GM12878 (cell line): ENCODE data around the gene MGAT5. TPM values are rescaled to one million over a fixed set of nuclear protein-coding genes. Genes with fewer than 3 reads are reported as not detected.

Experiments used
- ATAC-seq: fragments of 200-7000 bp; cut with Tn5 transposase; 3 replicates; pipeline ENCODE4 v1.9.1; 2020; ENCODE audit warnings: mild to moderate bottlenecking, moderate library complexity
- BruUV-seq: library from RNA; stranded (reverse); fragments of 400-500 nt; replicated peaks from 2 replicates; lab custom pipeline; 2021; lab: Mats Ljungman, UMichigan
- CTCF ChIA-PET: fragments of 300-600 bp; sonication (Branson Sonifier 250); formaldehyde crosslinking; extraction: SDS; loops from one replicate; lab custom pipeline; 2021; ENCODE audit warnings: inconsistent platforms; lab: Yijun Ruan, JAX
- POLR2A ChIA-PET: fragments of 350-600 bp; formaldehyde crosslinking; extraction: SDS; loops from one replicate; lab custom pipeline; 2021; ENCODE audit warnings: inconsistent platforms; lab: Charles Lee
- RAD21 ChIA-PET: fragments of 300-600 bp; sonication (Branson Sonifier 250); formaldehyde crosslinking; loops from one replicate; lab custom pipeline; 2023; ENCODE audit warnings: antibody characterized with exemption; ENCODE audit not compliant: unreplicated experiment; lab: Charles Lee
- SMC1A ChIA-PET: fragments of 300-600 bp; sonication (Branson Sonifier 250); formaldehyde crosslinking; loops from one replicate; lab custom pipeline; 2023; ENCODE audit not compliant: unreplicated experiment, uncharacterized antibody; lab: Charles Lee
- DNase-seq: peaks from one replicate; pipeline ENCODE4 v3.0.0-alpha.2; 2011; ENCODE audit warnings: low read depth, low spot score
- FAIRE-seq: peaks from 3 replicates; lab custom pipeline; 2011; peaks lifted over from hg19 to GRCh38; lab: Jason Lieb, UNC
- H2AFZ ChIP-seq: 2 replicates; pipeline ENCODE4 v1.6.0; 2011; ENCODE audit warnings: low read depth, low read length, control low read depth; ENCODE audit not compliant: control insufficient read depth
- H3K27ac ChIP-seq: 2 replicates; pipeline ENCODE4 v1.5.1; 2011; ENCODE audit warnings: control low read depth; ENCODE audit not compliant: control insufficient read depth, insufficient read depth
- H3K27me3 ChIP-seq, 2 experiments: replicated peaks in 1 of 2; 2 replicates each; pipeline versions ENCODE4 v1.6.0 to v1.6.1; 2011; ENCODE audit warnings: low read length in 1 of 2; ENCODE audit not compliant: control insufficient read depth in 2 of 2, insufficient read depth in 2 of 2
- H3K36me3 ChIP-seq, 2 experiments: 2 replicates each; pipeline ENCODE4 v1.5.1; 2011; ENCODE audit warnings: low read length in 1 of 2; ENCODE audit not compliant: control insufficient read depth in 2 of 2, insufficient read depth in 2 of 2
- H3K4me1 ChIP-seq: 2 replicates; pipeline ENCODE4 v1.6.1; 2011; ENCODE audit warnings: mild to moderate bottlenecking, low read length, moderate library complexity, mixed read lengths; ENCODE audit not compliant: control insufficient read depth, insufficient read depth
- H3K4me2 ChIP-seq: 2 replicates; pipeline ENCODE4 v1.6.0; 2011; ENCODE audit warnings: control low read depth; ENCODE audit not compliant: control insufficient read depth, insufficient read depth
- H3K4me3 ChIP-seq: fragments of 200-600 bp; sonication (generic); 2 replicates; pipeline ENCODE4 v1.5.1; 2016
- H3K79me2 ChIP-seq: 2 replicates; pipeline ENCODE4 v1.6.0; 2011; ENCODE audit warnings: low read length; ENCODE audit not compliant: control insufficient read depth, insufficient read depth
- H3K9ac ChIP-seq: 2 replicates; pipeline ENCODE4 v1.8.0; 2011; ENCODE audit warnings: low read length, control low read depth, mixed read lengths; ENCODE audit not compliant: control insufficient read depth, insufficient read depth
- H3K9me3 ChIP-seq: replicated peaks from 3 replicates; pipeline ENCODE4 v1.5.1; 2011; ENCODE audit warnings: mild to moderate bottlenecking, low read length; ENCODE audit not compliant: control insufficient read depth, insufficient read depth
- H4K20me1 ChIP-seq: 2 replicates; pipeline ENCODE4 v1.6.0; 2011; ENCODE audit not compliant: control insufficient read depth, insufficient read depth
- ATF2 ChIP-seq: IDR thresholded peaks from 2 replicates; pipeline ENCODE4 v1.6.1; 2012; ENCODE audit warnings: low read length, inconsistent platforms
- ATF3 ChIP-seq: IDR thresholded peaks from 2 replicates; pipeline ENCODE4 v1.6.1; 2011; ENCODE audit warnings: low read depth, mild to moderate bottlenecking, low read length, moderate library complexity, borderline replicate concordance; ENCODE audit errors: extremely low read depth
- BMI1 ChIP-seq: fragments of 450-650 bp; IDR thresholded peaks from 2 replicates; pipeline ENCODE4 v1.6.1; 2016; ENCODE audit warnings: mild to moderate bottlenecking, moderate library complexity, borderline replicate concordance
- CHD4 ChIP-seq: fragments of 200-600 bp; sonication (generic); IDR thresholded peaks from 2 replicates; pipeline ENCODE4 v1.6.1; 2016; ENCODE audit warnings: mild to moderate bottlenecking
- EED ChIP-seq: sonication (generic); IDR thresholded peaks from 2 replicates; pipeline ENCODE4 v1.6.1; 2016; ENCODE audit warnings: antibody characterized with exemption, low read depth
- HDAC6 ChIP-seq: fragments of 200-600 bp; sonication (generic); IDR thresholded peaks from one replicate; pipeline ENCODE4 v1.8.0; 2017; ENCODE audit warnings: antibody characterized with exemption; ENCODE audit not compliant: unreplicated experiment
- HSF1 ChIP-seq: fragments of 150-350 bp; IDR thresholded peaks from 2 replicates; pipeline ENCODE4 v1.6.1; 2014; ENCODE audit warnings: mild to moderate bottlenecking, low read depth, low read length
- IRF4 ChIP-seq: IDR thresholded peaks from 2 replicates; pipeline ENCODE4 v1.6.1; 2011; ENCODE audit warnings: low read depth, low read length
- JUNB ChIP-seq: IDR thresholded peaks from 2 replicates; pipeline ENCODE4 v1.6.1; 2016; ENCODE audit warnings: antibody characterized with exemption, mild to moderate bottlenecking
- JUND ChIP-seq: IDR thresholded peaks from 2 replicates; pipeline ENCODE4 v1.6.1; 2012; ENCODE audit warnings: low read depth, mild to moderate bottlenecking, low read length, improper control_type of control experiment, moderate library complexity
- LARP7 ChIP-seq: fragments of 450-650 bp; IDR thresholded peaks from 2 replicates; pipeline ENCODE4 v1.6.1; 2017; ENCODE audit warnings: mild to moderate bottlenecking
- MLLT1 ChIP-seq: fragments of 450-650 bp; IDR thresholded peaks from 2 replicates; pipeline ENCODE4 v1.6.1; 2016; ENCODE audit warnings: mild to moderate bottlenecking
- MTA3 ChIP-seq: IDR thresholded peaks from 2 replicates; pipeline ENCODE4 v1.6.1; 2012; ENCODE audit warnings: low read length, inconsistent platforms, borderline replicate concordance
- PML ChIP-seq: IDR thresholded peaks from 2 replicates; pipeline ENCODE4 v1.6.1; 2012; ENCODE audit warnings: low read length, inconsistent platforms
- RB1 ChIP-seq: fragments of 450-650 bp; formaldehyde crosslinking; IDR thresholded peaks from 2 replicates; pipeline ENCODE4 v1.6.1; 2017; ENCODE audit warnings: mild to moderate bottlenecking, borderline replicate concordance
- STAT1 ChIP-seq: fragments of 450-650 bp; conservative IDR thresholded peaks from 2 replicates; pipeline ENCODE4 v1.6.1; 2014; ENCODE audit warnings: antibody characterized with exemption, mild to moderate bottlenecking
- TARDBP ChIP-seq: IDR thresholded peaks from 2 replicates; pipeline ENCODE4 v1.6.1; 2016; ENCODE audit warnings: borderline replicate concordance
- WRNIP1 ChIP-seq: IDR thresholded peaks from 2 replicates; pipeline ENCODE4 v1.6.1; 2011; ENCODE audit warnings: low read depth, low read length, improper control_type of control experiment, borderline replicate concordance
- YBX1 ChIP-seq: fragments of 450-650 bp; IDR thresholded peaks from 2 replicates; pipeline ENCODE4 v1.6.1; 2016; ENCODE audit warnings: antibody characterized with exemption
- ZBED1 ChIP-seq: IDR thresholded peaks from 2 replicates; pipeline ENCODE4 v1.6.1; 2016; ENCODE audit warnings: borderline replicate concordance
- WGBS: methylation state at CpG from one replicate; pipeline ENCODE4 v1.1.6; 2016; ENCODE audit warnings: low lambda C conversion rate; ENCODE audit not compliant: insufficient replicate concordance, insufficient coverage; ENCODE audit errors: missing lambda C conversion rate; 5-methylcytosine and 5-hydroxymethylcytosine counted together
- in situ Hi-C: fragments of 300-500 bp; cut with MboI; formaldehyde crosslinking; loops from 9 replicates; pipeline ENCODE4 v1.14.3; 2018; ENCODE audit warnings: mixed read lengths
- intact Hi-C: fragments of 100-400 bp; cut with micrococcal nuclease; formaldehyde crosslinking; loops from one replicate; pipeline ENCODE4 v1.14.2; 2022; ENCODE audit not compliant: unreplicated experiment
- polyA plus RNA-seq, 11 experiments: library from polyadenylated mRNA; depleted of rRNA in 4 of 11; unstranded in 6 of 11; stranded (reverse) in 5 of 11; fragments of >200 nt; fragmentation: Nextera tagmentation in 4 of 11; fragmentation: Illumina TruSeq in 1 of 11; extraction: Ambion mirVana in 4 of 11; extraction: Trizol in 1 of 11; gene quantifications; 1 replicate in 1 of 11; 2 replicates in 10 of 11; pipeline versions ENCODE4 v1.2.1 to v1.2.3, GENCODE V29; 2011 to 2016; ENCODE audit warnings: inconsistent platforms in 2 of 11, missing spikeins in 2 of 11, low read depth in 1 of 11
- total RNA-seq, 4 experiments: library from RNA; depleted of rRNA in 3 of 4; stranded (reverse); fragments of >200 nt in 3 of 4; fragmentation: Illumina TruSeq in 1 of 4; extraction: Trizol in 1 of 4; gene quantifications; 2 replicates each; pipeline versions ENCODE4 v1.2.1 to v1.2.3, GENCODE V29; 2013 to 2021

MGAT5 gene
- total and polyA plus RNA-seq, 10 of the 15 experiments (the other 5 are each of a cell fraction or from before 2014, with no cell fraction given), result 4.9 to 104 (median 36.2) TPM

GRCh38 chr2:134269972-134270735 is 16.3 kb downstream of the MGAT5 start:
- H3K4me3 ChIP-seq, result no peak overlapping the region
- H3K27ac ChIP-seq, result no peak overlapping the region
- ATAC-seq, result no peak
- H3K79me2 ChIP-seq, result peaks cover 53% of the 10 kb centered on the region
- ChIA-PET POLR2A (interaction anchor here (0.6 to 1.6 kb wide), 3 partner anchors 8 to 17 kb away, joined by 3 to 9 read pairs (median 9); no protein-coding TSS in a partner anchor), CTCF (interaction anchor here (1.3 to 4.6 kb wide), 7 partner anchors 8 to 152 kb away, joined by 4 to 29 read pairs (median 9); no protein-coding TSS in a partner anchor), RAD21 (interaction anchor here (1.5 kb wide), 1 partner anchor 142 kb away, joined by 3 read pairs; no protein-coding TSS in a partner anchor), SMC1A (interaction anchor here (1.0 to 6.4 kb wide), 8 partner anchors 8 to 52 kb away, joined by 3 to 33 read pairs (median 4); no protein-coding TSS in a partner anchor)
- intact Hi-C loops, result no loop called here
- no TSS peak for BruUV-seq
- no peak for DNase-seq
- H4K20me1 ChIP-seq, result no peaks in the 10 kb centered on the region
- H3K4me2 ChIP-seq, result no peak overlapping the region
- no peaks in the 10 kb centered on the region for H3K27me3 ChIP-seq
- no peak overlapping the region for H3K9ac ChIP-seq
- in situ Hi-C loops, result no loop called here
- no peak for FAIRE-seq
- peaks cover 43% of the 10 kb centered on the region for H3K4me1 ChIP-seq
- H3K9me3 ChIP-seq, result no peaks in the 10 kb centered on the region; the same call in 2 of the 3 replicates
- H2AFZ ChIP-seq, result no peak overlapping the region
- TF ChIP-seq BMI1, result no peak
- TF ChIP-seq RB1, result no peak
- no peak for TF ChIP-seq ATF3
- no peak for TF ChIP-seq MLLT1
- TF ChIP-seq PML, result no peak
- TF ChIP-seq JUNB, result no peak
- no peak for TF ChIP-seq EED
- TF ChIP-seq WRNIP1, result no peak
- TF ChIP-seq HDAC6, result no peak
- no peak for TF ChIP-seq MTA3
- no peak for TF ChIP-seq LARP7
- TF ChIP-seq TARDBP, result no peak
- TF ChIP-seq CHD4, result no peak
- TF ChIP-seq ATF2, result no peak
- no peak for TF ChIP-seq HSF1
- no peak for TF ChIP-seq ZBED1
- no peak for TF ChIP-seq STAT1
- TF ChIP-seq JUND, result no peak
- TF ChIP-seq IRF4, result no peak
- TF ChIP-seq YBX1, result no peak
- H3K36me3 ChIP-seq, result peaks cover 3 to 29% of the 10 kb centered on the region in 2 experiments
- 90% methylated on average over 7 of the region's 7 CpGs for WGBS
